PC-3 (cell line): ENCODE data around the gene ALDOC. TPM values are rescaled to one million over a fixed set of nuclear protein-coding genes. Genes with fewer than 3 reads are reported as not detected.

Experiments
- ATAC-seq: fragments of 200-7000 bp; cut with Tn5 transposase; 2 replicates; pipeline ENCODE4 v1.9.1; 2020; ENCODE audit warnings: mild to moderate bottlenecking, moderate library complexity
- BruUV-seq: library from RNA; stranded (reverse); fragments of 400-500 nt; replicated peaks from 2 replicates; lab custom pipeline; 2021; lab: Mats Ljungman, UMichigan
- CTCF ChIA-PET: fragments of 300-600 bp; sonication (Branson Sonifier 250); formaldehyde crosslinking; loops from one replicate; lab custom pipeline; 2022; ENCODE audit warnings: antibody characterized with exemption; lab: Charles Lee
- POLR2A ChIA-PET: fragments of 300-600 bp; sonication (Branson Sonifier 250); formaldehyde crosslinking; loops from one replicate; lab custom pipeline; 2022; ENCODE audit warnings: antibody characterized with exemption; ENCODE audit not compliant: unreplicated experiment; lab: Charles Lee
- DNase-seq: peaks from one replicate; pipeline ENCODE4 v3.0.0-alpha.2; 2015
- H2AFZ ChIP-seq: fragments of 300-600 bp; sonication (generic); 2 replicates; pipeline ENCODE4 v1.6.0; 2016; ENCODE audit warnings: antibody characterized with exemption, low read length
- H3F3A ChIP-seq: fragments of 300-600 bp; sonication (generic); one replicate; pipeline ENCODE4 v1.6.0; 2017; ENCODE audit warnings: antibody characterized with exemption, low read length, control low read depth, mild to moderate bottlenecking; ENCODE audit not compliant: unreplicated experiment
- H3K27ac ChIP-seq: fragments of 300-600 bp; sonication (generic); 2 replicates; pipeline ENCODE4 v1.5.1; 2016; ENCODE audit warnings: mild to moderate bottlenecking, low read length
- H3K27me3 ChIP-seq: fragments of 300-600 bp; sonication (generic); 2 replicates; pipeline ENCODE4 v1.6.1; 2016; ENCODE audit warnings: low read length, mixed read lengths
- H3K36me3 ChIP-seq: fragments of 300-600 bp; sonication (generic); 2 replicates; pipeline ENCODE4 v1.6.1; 2016; ENCODE audit warnings: low read depth, mixed run types, low read length, mixed read lengths
- H3K4me1 ChIP-seq: fragments of 300-600 bp; sonication (generic); 2 replicates; pipeline ENCODE4 v1.5.1; 2016; ENCODE audit warnings: low read length; ENCODE audit not compliant: insufficient read depth
- H3K4me2 ChIP-seq: fragments of 300-600 bp; sonication (generic); 2 replicates; pipeline ENCODE4 v1.6.0; 2016; ENCODE audit warnings: low read length
- H3K4me3 ChIP-seq: fragments of 300-600 bp; sonication (generic); 2 replicates; pipeline ENCODE4 v1.5.1; 2016; ENCODE audit warnings: mild to moderate bottlenecking, low read length, mixed read lengths
- H3K79me2 ChIP-seq: fragments of 300-600 bp; sonication (generic); 2 replicates; pipeline ENCODE4 v1.6.1; 2017; ENCODE audit warnings: low read length, mixed read lengths
- H3K9ac ChIP-seq: fragments of 300-600 bp; sonication (generic); 2 replicates; pipeline ENCODE4 v1.6.0; 2016; ENCODE audit warnings: mild to moderate bottlenecking, low read length
- H3K9me2 ChIP-seq: fragments of 300-600 bp; sonication (generic); replicated peaks from 2 replicates; pipeline ENCODE4 v1.6.1; 2016; ENCODE audit warnings: mixed run types, low read length, mixed read lengths
- H3K9me3 ChIP-seq: fragments of 300-600 bp; sonication (generic); 2 replicates; pipeline ENCODE4 v1.6.1; 2016; ENCODE audit warnings: low read length, mixed read lengths
- H4K20me1 ChIP-seq: fragments of 300-600 bp; sonication (generic); 2 replicates; pipeline ENCODE4 v1.6.1; 2016; ENCODE audit warnings: low read length, mixed read lengths
- CTCF ChIP-seq: fragments of 300-600 bp; sonication (generic); conservative IDR thresholded peaks from 2 replicates; pipeline ENCODE4 v1.5.1; 2017; ENCODE audit warnings: antibody characterized with exemption, low read depth, mild to moderate bottlenecking, low read length
- EZH2 ChIP-seq: fragments of 300-600 bp; sonication (generic); IDR thresholded peaks from one replicate; pipeline ENCODE4 v1.6.1; 2017; ENCODE audit warnings: antibody characterized with exemption, mild to moderate bottlenecking, low read length; ENCODE audit not compliant: unreplicated experiment
- EZH2phosphoT487 ChIP-seq: fragments of 300-600 bp; sonication (generic); IDR thresholded peaks from 2 replicates; pipeline ENCODE4 v1.6.1; 2018; ENCODE audit warnings: mild to moderate bottlenecking, antibody characterized with exemption, low read length, borderline replicate concordance
- intact Hi-C: fragments of 100-400 bp; cut with micrococcal nuclease; formaldehyde crosslinking; loops from 2 replicates; pipeline ENCODE4 v1.9.0; 2023
- total RNA-seq: library from RNA; depleted of rRNA; stranded (reverse); fragments of >200 nt; gene quantifications from 2 replicates; pipeline ENCODE4 v1.2.3, GENCODE V29; 2014

Gene ALDOC
- total RNA-seq, 1 experiment from 2014 or later = 42.6 TPM

GRCh38 chr17:28551421-28552175 lies 25.1 kb downstream of the ALDOC start:
- peak overlapping the region; percentile 83 for H3K4me3 ChIP-seq
- CTCF ChIA-PET = interaction anchor here (0.5 kb wide), 1 partner anchor 25 kb away, joined by 3 read pairs; the partner anchor contains the start of gene ALDOC
- POLR2A ChIA-PET = interaction anchor here (0.7 kb wide), 1 partner anchor 90 kb away, joined by 3 read pairs; no protein-coding TSS in a partner anchor
- no peaks in the 10 kb centered on the region for H3F3A ChIP-seq
- TF ChIP-seq EZH2phosphoT487 (no peak), CTCF (no peak), EZH2 (no peak)
- H3K9me3 ChIP-seq = no peaks in the 10 kb centered on the region
- no peaks in the 10 kb centered on the region for H3K27me3 ChIP-seq
- H3K79me2 ChIP-seq = peaks cover 10% of the 10 kb centered on the region; the same call in 1 of the 2 replicates
- H3K36me3 ChIP-seq = no peaks in the 10 kb centered on the region; the same call in none of the 2 replicates
- no peaks in the 10 kb centered on the region for H3K9me2 ChIP-seq
- no peaks in the 10 kb centered on the region for H4K20me1 ChIP-seq
- DNase-seq (no peak), ATAC-seq (peak; percentile 52)
- H2AFZ ChIP-seq = peak overlapping the region; percentile 63; the same call in 1 of the 2 replicates
- H3K27ac ChIP-seq = no peak overlapping the region
- peak overlapping the region; percentile 67; the same call in 1 of the 2 replicates for H3K9ac ChIP-seq
- intact Hi-C loops = no loop called here
- no TSS peak for BruUV-seq
- H3K4me2 ChIP-seq = peak overlapping the region; percentile 94
- 0 out of 2 replicates have a peak, but pooled peaks cover 8% of the 10 kb centered on the region for H3K4me1 ChIP-seq

GRCh38 chr17:28550858-28551257 lies 25.8 kb downstream of the ALDOC start:
- ChIA-PET POLR2A (no interaction called here), CTCF (no interaction called here)
- Histone ChIP-seq H4K20me1 (no peaks in the 10 kb centered on the region), H3K4me3 (no peak overlapping the region; the same call in 1 of the 2 replicates), H3F3A (no peaks in the 10 kb centered on the region), H3K79me2 (peaks cover 10% of the 10 kb centered on the region; the same call in 1 of the 2 replicates), H3K9ac (no peak overlapping the region), H3K36me3 (no peaks in the 10 kb centered on the region; the same call in 1 of the 2 replicates), H3K4me1 (0 out of 2 replicates have a peak, but pooled peaks cover 8% of the 10 kb centered on the region), H3K4me2 (peak overlapping the region; percentile 94), H3K27me3 (no peaks in the 10 kb centered on the region), H2AFZ (no peak overlapping the region), H3K9me3 (no peaks in the 10 kb centered on the region), H3K27ac (no peak overlapping the region), H3K9me2 (no peaks in the 10 kb centered on the region)
- no TSS peak for BruUV-seq
- no peak for ATAC-seq
- DNase-seq = no peak
- TF ChIP-seq EZH2 = no peak
- no peak for TF ChIP-seq EZH2phosphoT487
- no peak for TF ChIP-seq CTCF
- intact Hi-C loops = no loop called here
